Neural crest cell (in vitro differentiated cells): ENCODE results near the gene ANTXRL. TPM values are rescaled to one million over a fixed set of nuclear protein-coding genes. Genes with fewer than 3 reads are reported as not detected.

Experiments
- DNase-seq: peaks from one replicate; pipeline ENCODE4 v3.0.0; 2021; ENCODE audit warnings: low read depth, mixed read lengths, low spot score
- H3K27ac Mint-ChIP-seq: one replicate; pipeline ENCODE4 v1.8.0; 2021; ENCODE audit warnings: mild to moderate bottlenecking, mixed read lengths; ENCODE audit not compliant: unreplicated experiment
- H3K27me3 Mint-ChIP-seq: 2 replicates; pipeline ENCODE4 v1.8.0; 2021; ENCODE audit warnings: low read depth, mild to moderate bottlenecking, mixed read lengths
- H3K36me3 Mint-ChIP-seq: 2 replicates; pipeline ENCODE4 v1.8.0; 2021; ENCODE audit warnings: low read depth, mild to moderate bottlenecking, mixed read lengths
- H3K4me1 Mint-ChIP-seq: 2 replicates; pipeline ENCODE4 v1.8.0; 2021; ENCODE audit warnings: mixed read lengths
- H3K4me3 Mint-ChIP-seq: one replicate; pipeline ENCODE4 v1.8.0; 2021; ENCODE audit warnings: mild to moderate bottlenecking, mixed read lengths
- H3K9me3 Mint-ChIP-seq: 2 replicates; pipeline ENCODE4 v1.8.0; 2021; ENCODE audit warnings: mixed read lengths
- CTCF ChIP-seq: fragments of 200-600 bp; sonication (generic); conservative IDR thresholded peaks from 2 replicates; pipeline ENCODE4 v1.5.0; 2021; ENCODE audit warnings: antibody characterized with exemption, mild to moderate bottlenecking
- total RNA-seq: library from RNA; stranded (reverse); gene quantifications from 2 replicates; pipeline ENCODE4 v1.2.1, GENCODE V29; 2021

ANTXRL gene
- total RNA-seq, 1 donor from 2014 or later = not detected

- Mint-ChIP-seq H3K4me1 (no peaks in the 10 kb centered on the region), H3K27me3 (no peaks in the 10 kb centered on the region), H3K36me3 (no peaks in the 10 kb centered on the region), H3K9me3 (no peaks in the 10 kb centered on the region), H3K27ac (no peak overlapping the region), H3K4me3 (no peak overlapping the region)
- TF ChIP-seq CTCF = no peak
- no peak for DNase-seq
Measured at GRCh38 chr10:46321770-46322169, 35.0 kb downstream of the ANTXRL start.

GRCh38 chr10:46323176-46323575 is 36.4 kb downstream of the ANTXRL start:
- DNase-seq = no peak
- H3K27ac Mint-ChIP-seq = no peak overlapping the region
- no peaks in the 10 kb centered on the region for H3K36me3 Mint-ChIP-seq
- H3K4me1 Mint-ChIP-seq = no peaks in the 10 kb centered on the region
- H3K4me3 Mint-ChIP-seq = no peak overlapping the region
- no peaks in the 10 kb centered on the region for H3K27me3 Mint-ChIP-seq
- no peaks in the 10 kb centered on the region for H3K9me3 Mint-ChIP-seq
- TF ChIP-seq CTCF = no peak

- Mint-ChIP-seq H3K4me1 (peaks cover 18% of the 10 kb centered on the region), H3K4me3 (no peak overlapping the region), H3K9me3 (no peaks in the 10 kb centered on the region), H3K27me3 (no peaks in the 10 kb centered on the region), H3K36me3 (no peaks in the 10 kb centered on the region), H3K27ac (no peak overlapping the region)
- no peak for DNase-seq
- TF ChIP-seq CTCF = peak; percentile 37
Measured at GRCh38 chr10:46325021-46325420, 38.2 kb downstream of the ANTXRL start.

GRCh38 chr10:46326066-46326465 is 39.3 kb downstream of the ANTXRL start:
- no peak for TF ChIP-seq CTCF
- Mint-ChIP-seq H3K27me3 (no peaks in the 10 kb centered on the region), H3K4me3 (no peak overlapping the region), H3K36me3 (no peaks in the 10 kb centered on the region), H3K27ac (no peak overlapping the region), H3K9me3 (no peaks in the 10 kb centered on the region), H3K4me1 (peaks cover 20% of the 10 kb centered on the region)
- no peak for DNase-seq

- Mint-ChIP-seq H3K4me3 (no peak overlapping the region), H3K27me3 (peaks cover 3% of the 10 kb centered on the region), H3K27ac (peak overlapping the region; percentile 86), H3K9me3 (no peaks in the 10 kb centered on the region), H3K36me3 (no peaks in the 10 kb centered on the region), H3K4me1 (peaks cover 20% of the 10 kb centered on the region)
- no peak for DNase-seq
- no peak for TF ChIP-seq CTCF
Measured at GRCh38 chr10:46326971-46327370, 40.2 kb downstream of the ANTXRL start.

- Mint-ChIP-seq H3K9me3 (no peaks in the 10 kb centered on the region), H3K36me3 (no peaks in the 10 kb centered on the region), H3K27me3 (peaks cover 3% of the 10 kb centered on the region), H3K4me1 (peaks cover 20% of the 10 kb centered on the region), H3K4me3 (no peak overlapping the region), H3K27ac (no peak overlapping the region)
- DNase-seq = no peak
- TF ChIP-seq CTCF = no peak
Measured at GRCh38 chr10:46327685-46328084, 40.9 kb downstream of the ANTXRL start.
